HG03469 (cell line): ENCODE measurements around the gene PANK4.

ENCODE experiments used
- ATAC-seq: cut with Tn5 transposase; IDR thresholded peaks from one replicate; pipeline ENCODE4 v1.9.1; 2021; ENCODE audit warnings: mild to moderate bottlenecking, moderate library complexity, moderate number of reproducible peaks; ENCODE audit not compliant: unreplicated experiment

PANK4 gene

DNA sequence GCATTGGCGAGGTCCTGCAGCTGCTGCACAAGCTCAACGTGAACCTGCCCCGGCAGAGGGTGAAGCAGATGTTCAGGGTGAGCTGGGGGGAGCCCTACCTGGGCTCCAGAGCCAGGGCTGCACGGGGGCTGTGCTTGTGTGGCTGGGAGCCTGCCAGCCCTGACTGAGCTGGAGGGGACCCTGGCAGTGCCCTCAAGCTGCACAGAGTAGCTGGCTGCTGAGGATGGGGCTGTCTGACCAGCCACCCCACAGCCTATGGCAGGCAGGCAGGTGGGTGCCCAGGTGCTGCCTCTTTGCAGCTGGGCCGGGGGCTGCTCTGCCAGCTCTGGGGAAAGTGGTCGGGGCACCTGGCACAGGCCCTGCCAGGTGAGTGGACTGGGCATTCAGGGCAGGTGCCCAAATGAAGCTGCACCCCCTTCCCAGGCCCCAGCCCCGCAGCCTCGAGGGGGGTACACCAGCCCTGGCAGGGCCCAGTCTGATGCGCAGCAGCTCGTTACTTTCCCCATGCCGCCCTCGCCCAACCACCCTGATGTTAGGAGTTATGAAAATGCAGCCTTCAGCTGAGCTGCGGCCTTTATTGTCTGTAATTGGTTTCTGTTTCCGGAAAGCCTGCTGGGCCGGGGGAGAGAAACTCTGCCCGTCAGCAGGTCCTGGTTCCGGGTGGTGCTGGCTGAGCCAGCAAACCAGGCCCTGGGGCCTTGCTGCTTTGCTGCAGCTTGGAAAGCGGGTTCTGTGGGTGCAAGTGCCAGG, 46.0 kb downstream of the PANK4 start:
- ATAC-seq, result no peak

- no peak for ATAC-seq
Measured at GRCh38 chr1:2479618-2480017, 46.8 kb downstream of the PANK4 start.

GRCh38 chr1:2479186-2479585, 47.2 kb downstream of the PANK4 start:
- no peak for ATAC-seq

- ATAC-seq, result no peak
Measured at GRCh38 chr1:2477791-2478499, 48.5 kb downstream of the PANK4 start.

DNA sequence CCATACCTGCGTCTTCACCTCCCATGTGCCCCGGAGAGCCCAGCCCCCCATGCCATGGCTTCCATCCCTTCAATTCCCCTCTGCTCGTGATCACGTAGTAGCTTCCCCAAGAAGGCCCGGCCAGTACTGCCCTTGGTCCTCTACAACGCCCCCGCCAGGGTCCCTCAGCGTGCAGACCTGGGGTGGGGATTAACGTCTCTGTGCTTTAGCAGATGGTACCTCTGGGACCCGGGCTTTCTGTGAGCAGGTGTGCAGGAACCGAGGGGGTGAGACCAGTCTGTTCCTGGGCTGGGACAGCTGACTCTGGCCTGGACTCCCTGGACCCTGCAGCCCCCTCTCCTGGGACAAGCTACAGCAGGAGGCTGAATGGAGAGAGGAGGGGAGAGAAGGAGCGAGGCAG, 49.1 kb downstream of the PANK4 start:
- ATAC-seq, result no peak

DNA sequence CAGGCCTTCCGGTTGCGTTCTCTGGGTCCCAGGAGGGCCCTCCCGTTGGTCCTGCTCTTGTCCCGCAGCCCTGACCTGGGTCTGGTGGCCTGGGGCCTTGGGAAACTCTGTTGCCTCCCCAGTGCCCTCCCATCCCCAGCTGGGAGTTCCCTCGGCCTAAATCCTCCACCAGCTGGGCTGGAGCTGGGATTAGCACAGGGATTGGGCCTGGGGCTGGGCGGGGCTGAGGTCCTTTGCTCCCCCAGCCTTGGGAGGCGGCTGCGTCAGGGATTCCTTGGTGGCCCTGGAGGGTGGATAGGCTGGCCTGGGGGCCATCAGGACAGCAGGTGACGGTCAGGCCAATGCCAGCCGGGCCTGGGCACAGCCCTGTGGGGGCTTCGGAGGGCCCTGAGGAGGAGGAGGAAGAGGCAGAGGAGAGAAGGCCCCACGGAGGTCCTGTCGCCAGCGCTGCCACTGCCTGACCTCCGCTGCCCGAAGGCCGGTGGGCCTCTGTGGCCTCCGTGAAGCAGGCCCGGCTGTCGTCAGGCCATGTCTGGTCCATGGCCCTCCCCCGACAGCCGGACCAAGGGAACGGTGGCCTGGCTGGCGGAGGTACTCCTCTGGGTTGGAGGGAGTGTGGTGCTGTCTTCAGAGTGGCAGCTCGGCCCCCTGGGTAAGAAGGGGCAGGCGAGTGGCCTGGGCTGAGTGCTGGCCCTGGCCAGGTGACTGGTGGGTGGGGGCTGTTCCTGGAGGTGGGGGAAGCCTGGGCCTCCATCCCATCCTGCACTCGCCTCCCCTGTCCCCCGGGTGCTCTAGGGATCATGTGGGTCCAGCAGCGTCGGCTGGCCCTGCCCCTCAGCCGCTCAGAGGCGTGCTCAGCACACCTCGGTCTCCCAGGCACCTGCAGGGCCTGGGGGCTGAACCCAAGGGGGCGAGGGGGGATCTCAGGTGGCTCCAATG, 50.1 kb downstream of the PANK4 start, which contains the start of gene PLCH2:
Gene PLCH2 (plus strand): TSS at position 229 of the 939 bp plus-strand sequence. CDS start 300 bp downstream, at position 529.
- no peak for ATAC-seq

DNA sequence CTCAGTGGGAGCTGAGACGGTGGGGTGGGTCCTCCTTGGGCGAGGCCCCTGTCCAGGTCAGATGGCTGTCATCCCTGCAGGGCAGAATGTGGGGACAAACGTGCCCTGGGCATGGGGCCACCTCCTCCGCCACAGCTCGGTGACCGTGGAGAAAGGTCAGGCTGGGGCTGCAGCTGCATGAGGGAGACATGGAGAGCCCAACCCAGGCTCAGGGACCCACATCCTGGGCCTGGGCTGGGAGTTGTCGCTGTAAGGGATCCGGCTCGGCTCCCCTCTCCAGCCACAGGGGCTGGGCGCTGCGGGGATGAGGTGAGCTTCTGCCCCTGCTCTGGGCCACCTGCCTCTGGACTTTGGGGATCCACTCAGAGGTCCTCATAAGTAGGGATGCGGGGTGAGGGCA, 50.8 kb downstream of the PANK4 start:
- no peak for ATAC-seq

DNA sequence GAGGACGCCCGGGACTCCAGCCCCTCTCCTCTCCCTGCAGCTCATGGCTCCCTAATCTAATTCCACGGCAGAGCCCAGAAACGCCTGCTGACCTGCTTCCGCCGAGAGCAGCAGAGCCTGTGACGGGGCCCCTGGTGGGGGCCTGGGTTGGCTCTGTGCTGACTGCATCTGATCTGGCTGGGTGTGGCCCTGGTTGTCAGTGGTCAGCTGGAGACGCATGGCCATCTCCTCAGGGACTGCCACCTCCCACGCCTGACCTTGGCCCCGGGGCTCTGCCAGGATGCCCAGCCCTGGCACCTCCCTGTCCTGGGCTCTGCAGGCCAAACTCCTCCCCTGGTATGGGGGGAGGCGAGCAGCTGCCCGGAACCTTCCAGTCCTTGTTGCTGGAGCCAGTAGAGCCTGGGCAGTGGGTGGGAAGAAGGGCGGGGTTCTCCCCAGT, 51.4 kb downstream of the PANK4 start:
- ATAC-seq, result no peak

GRCh38 chr1:2474104-2474844, 52.1 kb downstream of the PANK4 start:
- ATAC-seq, result no peak

DNA sequence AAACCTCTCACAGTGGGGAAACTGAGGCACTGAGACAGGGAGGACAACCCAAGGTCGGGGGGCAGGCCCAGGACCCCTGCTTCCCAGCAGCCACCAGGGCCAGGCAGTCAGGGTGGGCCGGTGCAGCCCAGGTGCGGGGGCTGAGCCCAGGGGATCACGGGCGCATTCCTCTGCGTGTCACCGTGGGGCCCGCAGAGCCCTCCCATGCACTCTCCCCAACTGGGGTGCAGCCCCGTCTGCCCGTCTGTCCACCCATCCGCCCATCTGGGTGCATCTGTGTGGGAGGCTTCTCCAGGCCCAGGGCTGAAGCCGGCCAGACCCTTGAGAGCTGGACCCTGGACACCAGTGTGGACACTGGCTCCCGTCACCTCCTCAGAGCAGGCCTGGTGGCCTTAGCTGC, 53.2 kb downstream of the PANK4 start:
- no peak for ATAC-seq

GRCh38 chr1:2472561-2473177, 53.7 kb downstream of the PANK4 start:
- ATAC-seq, result no peak

DNA sequence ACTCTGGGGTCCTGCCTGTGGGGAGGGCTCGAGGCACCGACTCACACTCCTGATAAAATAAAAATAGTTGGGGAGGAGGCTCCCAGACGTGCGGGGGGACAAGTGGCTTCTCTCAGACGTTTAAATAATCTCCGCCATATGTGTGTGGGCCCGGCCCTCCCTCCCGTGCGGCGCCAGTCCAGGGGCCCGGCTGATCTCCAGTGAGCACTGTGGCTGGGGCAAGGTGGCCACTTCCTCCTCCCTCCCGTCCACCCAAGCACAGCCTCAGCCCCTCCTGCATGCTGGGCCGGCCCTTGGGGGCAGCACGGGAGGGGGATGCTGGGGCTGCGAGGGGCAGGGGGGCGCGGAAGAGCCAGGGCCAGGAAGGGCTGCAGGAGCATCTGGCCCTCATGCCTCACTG, 54.3 kb downstream of the PANK4 start:
- no peak for ATAC-seq

GRCh38 chr1:2471587-2472001, 54.8 kb downstream of the PANK4 start:
- no peak for ATAC-seq

GRCh38 chr1:2471159-2471471, 55.3 kb downstream of the PANK4 start:
- ATAC-seq, result no peak

GRCh38 chr1:2470290-2471158, 55.9 kb downstream of the PANK4 start:
- ATAC-seq, result no peak

DNA sequence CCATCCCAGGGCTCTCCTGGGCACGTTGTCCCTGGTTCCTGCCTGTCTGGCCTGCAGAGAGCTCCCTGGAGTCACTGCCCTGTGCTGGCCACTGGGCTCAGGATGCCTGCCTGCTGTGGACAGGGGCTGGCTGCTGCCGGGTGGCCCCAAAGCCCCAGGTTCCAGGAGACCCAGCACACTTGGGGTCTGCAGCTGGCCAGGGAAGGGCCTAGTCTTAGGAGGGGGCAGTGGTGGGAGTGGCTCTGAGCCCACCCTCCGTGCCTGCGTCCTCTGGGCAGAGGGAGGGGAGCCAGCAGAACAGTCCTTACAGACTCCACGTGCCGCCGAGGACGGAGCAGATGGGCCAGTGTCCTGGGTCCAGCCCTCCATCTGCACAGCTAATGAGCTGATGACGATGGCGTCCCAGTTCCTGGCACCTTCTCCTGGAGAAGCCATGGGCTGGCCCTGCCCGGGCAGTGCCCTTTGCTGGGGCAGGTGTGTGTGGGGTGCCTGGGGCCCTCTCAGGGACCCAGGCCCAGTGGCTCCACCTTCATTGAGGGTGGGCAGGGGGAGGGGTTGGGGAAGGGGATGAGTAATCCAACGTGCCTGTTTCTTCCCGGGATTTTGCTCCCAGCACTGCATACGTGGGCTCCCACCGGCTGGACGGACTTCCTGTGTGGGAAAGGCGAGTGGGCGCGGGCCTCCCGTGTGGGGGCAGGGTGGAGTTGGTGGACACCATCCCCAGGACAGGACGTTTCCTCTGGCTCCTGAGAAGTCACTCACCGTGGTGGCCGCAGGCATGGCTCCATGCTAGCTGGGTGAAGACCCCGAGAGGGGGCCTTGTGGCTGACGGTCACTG, 57.1 kb downstream of the PANK4 start:
- no peak for ATAC-seq

DNA sequence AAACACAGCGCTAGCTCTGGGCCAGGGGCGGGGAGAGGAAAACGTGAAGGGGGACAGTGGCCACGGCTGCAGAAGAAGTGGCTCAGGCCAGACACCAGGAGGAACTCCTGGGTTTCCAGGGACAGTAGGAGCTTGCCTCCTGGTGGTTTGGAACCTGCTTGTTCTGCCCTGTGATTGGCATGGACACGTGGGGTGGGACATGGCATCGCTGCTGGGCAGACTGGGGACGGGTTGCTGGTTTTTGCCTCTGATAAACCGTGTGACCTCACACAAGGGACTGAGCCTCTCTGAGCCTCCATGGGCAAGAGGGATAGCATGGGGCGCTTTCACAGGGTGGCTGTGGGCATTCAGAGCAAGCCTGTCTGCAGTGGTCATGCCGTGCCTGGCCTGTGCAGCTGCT, 57.9 kb downstream of the PANK4 start:
- no peak for ATAC-seq

DNA sequence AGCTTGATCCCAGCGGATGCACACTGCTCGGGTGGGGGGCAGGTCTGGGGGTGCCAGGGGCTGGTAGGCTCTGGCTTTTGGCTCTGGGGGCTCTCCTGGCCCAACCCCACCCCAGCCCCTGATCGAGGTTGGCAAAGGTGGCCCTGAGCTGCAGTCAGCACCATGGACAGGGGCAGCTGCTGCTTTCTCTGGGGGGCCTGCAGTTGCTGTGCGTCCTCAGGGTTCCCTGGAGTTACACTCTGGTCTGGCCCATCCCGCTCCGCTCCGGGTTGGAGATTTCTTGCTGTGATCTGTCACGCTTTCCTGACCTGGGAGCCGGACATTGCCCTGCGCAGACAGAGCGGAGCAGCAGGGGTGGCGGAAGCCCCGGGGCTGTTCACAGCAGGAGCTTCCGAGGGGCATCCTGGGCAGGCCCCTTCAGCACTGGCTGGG, 58.3 kb downstream of the PANK4 start:
- no peak for ATAC-seq
